Suprapubic skin (tissue), 4 donors: ENCODE results near the gene ZFP1. TPM values are rescaled to one million over a fixed set of nuclear protein-coding genes. Genes with fewer than 3 reads are reported as not detected.
A peak's percentile ranks its signal among the peaks of the same experiment; 100 is the strongest.

ENCODE experiments used
- DNase-seq, 2 donors: peaks; one replicate each; pipeline ENCODE4 v3.0.0-alpha.2; 2019; ENCODE audit warnings: low spot score in 2 of 2
- H3K27ac ChIP-seq: fragments of 200-600 bp; sonication (generic); one replicate; pipeline ENCODE4 v1.5.1; 2019
- H3K27me3 ChIP-seq: fragments of 200-600 bp; sonication (generic); one replicate; pipeline ENCODE4 v1.5.1; 2019
- H3K36me3 ChIP-seq: fragments of 200-600 bp; sonication (generic); one replicate; pipeline ENCODE4 v1.5.1; 2019
- H3K4me1 ChIP-seq: fragments of 200-600 bp; sonication (generic); one replicate; pipeline ENCODE4 v1.5.1; 2019
- H3K4me3 ChIP-seq: fragments of 200-600 bp; sonication (generic); one replicate; pipeline ENCODE4 v1.5.1; 2019; ENCODE audit warnings: mild to moderate bottlenecking
- H3K9me3 ChIP-seq: fragments of 200-600 bp; sonication (generic); one replicate; pipeline ENCODE4 v1.5.1; 2019
- EP300 ChIP-seq: sonication (generic); formaldehyde crosslinking; IDR thresholded peaks from one replicate; pipeline ENCODE4 v1.6.1; 2017; ENCODE audit warnings: antibody characterized with exemption
- POLR2A ChIP-seq, 2 donors: fragments of 450-650 bp; IDR thresholded peaks; one replicate each; pipeline ENCODE4 v1.6.1; 2017; ENCODE audit warnings: antibody characterized with exemption in 2 of 2, mild to moderate bottlenecking in 2 of 2, moderate library complexity in 2 of 2
- POLR2AphosphoS5 ChIP-seq, 3 donors: sonication (generic); formaldehyde crosslinking; IDR thresholded peaks; one replicate each; pipeline ENCODE4 v1.6.1; 2017; ENCODE audit warnings: antibody characterized with exemption in 3 of 3
- WGBS: methylation state at CpG from one replicate; pipeline ENCODE4 v1.1.5; 2018; 5-methylcytosine and 5-hydroxymethylcytosine counted together
- total RNA-seq, 4 donors: library from RNA; depleted of rRNA; stranded (reverse); fragments of >200 nt; gene quantifications; one replicate each; pipeline ENCODE4 v1.1.0, GENCODE V29; 2016
- TF ChIP-seq, protein P1 (sequence below), 2 donors: fragments of 200-600 bp in 1 of 2; fragments of 450-650 bp in 1 of 2; sonication (generic) in 1 of 2; IDR thresholded peaks; one replicate each; pipeline ENCODE4 v1.5.1; 2016 to 2019; ENCODE audit warnings: antibody characterized with exemption in 2 of 2, mild to moderate bottlenecking in 1 of 2, moderate library complexity in 1 of 2

Gene ZFP1
- total RNA-seq, 4 donors from 2014 or later: 4.4 to 8.7 (median 6.8) TPM

DNA sequence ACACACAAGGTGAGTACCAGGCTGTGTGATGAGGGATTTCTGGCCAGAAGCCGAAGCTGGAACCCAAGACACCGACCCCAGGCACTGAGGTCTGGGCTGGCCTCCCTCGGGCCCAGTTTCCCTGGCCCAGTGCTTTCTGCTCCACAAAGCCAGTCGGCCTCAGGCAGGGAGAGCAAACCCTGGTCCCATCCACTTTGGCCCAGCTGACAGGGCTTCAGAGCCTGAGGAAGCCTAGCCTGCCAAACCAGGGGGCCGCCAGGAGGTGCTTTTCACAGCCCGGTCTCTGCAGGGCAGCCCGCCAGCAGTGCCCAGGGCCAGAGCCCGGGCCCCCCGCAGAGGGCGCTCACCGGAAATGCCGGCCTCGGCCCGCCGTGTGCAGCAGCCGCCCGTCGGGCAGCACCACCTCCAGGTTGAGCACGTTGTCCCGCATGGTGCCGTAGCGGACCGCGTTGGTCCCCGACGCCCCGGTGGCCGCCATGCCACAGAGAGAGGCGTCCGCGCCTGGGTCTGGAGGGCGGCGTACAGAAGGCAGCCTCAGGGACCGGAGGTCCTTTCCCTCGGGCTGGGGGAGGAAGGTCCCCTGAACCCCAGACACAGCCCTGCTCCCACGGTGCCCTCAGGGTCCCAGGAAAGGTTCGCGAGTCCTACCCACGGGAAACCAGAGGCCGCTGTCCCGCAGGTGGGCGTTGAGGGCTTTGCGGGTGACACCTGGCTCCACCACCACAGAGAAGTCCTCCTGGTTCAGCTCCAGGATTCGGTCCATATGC lies 34.0 kb upstream of the ZFP1 start:
- DNase-seq: no peak
- Histone ChIP-seq H3K27ac (no peak overlapping the region), H3K4me3 (no peak overlapping the region), H3K36me3 (no peaks in the 10 kb centered on the region), H3K27me3 (no peaks in the 10 kb centered on the region), H3K4me1 (peaks cover 45% of the 10 kb centered on the region), H3K9me3 (no peaks in the 10 kb centered on the region)
- WGBS: 83% methylated on average over 4 of the region's 44 CpGs
- TF ChIP-seq POLR2AphosphoS5 (IDR thresholded peaks at IDR 0.05): no peak
- TF ChIP-seq, protein P1, sequence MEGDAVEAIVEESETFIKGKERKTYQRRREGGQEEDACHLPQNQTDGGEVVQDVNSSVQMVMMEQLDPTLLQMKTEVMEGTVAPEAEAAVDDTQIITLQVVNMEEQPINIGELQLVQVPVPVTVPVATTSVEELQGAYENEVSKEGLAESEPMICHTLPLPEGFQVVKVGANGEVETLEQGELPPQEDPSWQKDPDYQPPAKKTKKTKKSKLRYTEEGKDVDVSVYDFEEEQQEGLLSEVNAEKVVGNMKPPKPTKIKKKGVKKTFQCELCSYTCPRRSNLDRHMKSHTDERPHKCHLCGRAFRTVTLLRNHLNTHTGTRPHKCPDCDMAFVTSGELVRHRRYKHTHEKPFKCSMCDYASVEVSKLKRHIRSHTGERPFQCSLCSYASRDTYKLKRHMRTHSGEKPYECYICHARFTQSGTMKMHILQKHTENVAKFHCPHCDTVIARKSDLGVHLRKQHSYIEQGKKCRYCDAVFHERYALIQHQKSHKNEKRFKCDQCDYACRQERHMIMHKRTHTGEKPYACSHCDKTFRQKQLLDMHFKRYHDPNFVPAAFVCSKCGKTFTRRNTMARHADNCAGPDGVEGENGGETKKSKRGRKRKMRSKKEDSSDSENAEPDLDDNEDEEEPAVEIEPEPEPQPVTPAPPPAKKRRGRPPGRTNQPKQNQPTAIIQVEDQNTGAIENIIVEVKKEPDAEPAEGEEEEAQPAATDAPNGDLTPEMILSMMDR (IDR thresholded peaks at IDR 0.05): no peak
- no peak for TF ChIP-seq POLR2A (IDR thresholded peaks at IDR 0.05)
- TF ChIP-seq EP300: no peak

DNA sequence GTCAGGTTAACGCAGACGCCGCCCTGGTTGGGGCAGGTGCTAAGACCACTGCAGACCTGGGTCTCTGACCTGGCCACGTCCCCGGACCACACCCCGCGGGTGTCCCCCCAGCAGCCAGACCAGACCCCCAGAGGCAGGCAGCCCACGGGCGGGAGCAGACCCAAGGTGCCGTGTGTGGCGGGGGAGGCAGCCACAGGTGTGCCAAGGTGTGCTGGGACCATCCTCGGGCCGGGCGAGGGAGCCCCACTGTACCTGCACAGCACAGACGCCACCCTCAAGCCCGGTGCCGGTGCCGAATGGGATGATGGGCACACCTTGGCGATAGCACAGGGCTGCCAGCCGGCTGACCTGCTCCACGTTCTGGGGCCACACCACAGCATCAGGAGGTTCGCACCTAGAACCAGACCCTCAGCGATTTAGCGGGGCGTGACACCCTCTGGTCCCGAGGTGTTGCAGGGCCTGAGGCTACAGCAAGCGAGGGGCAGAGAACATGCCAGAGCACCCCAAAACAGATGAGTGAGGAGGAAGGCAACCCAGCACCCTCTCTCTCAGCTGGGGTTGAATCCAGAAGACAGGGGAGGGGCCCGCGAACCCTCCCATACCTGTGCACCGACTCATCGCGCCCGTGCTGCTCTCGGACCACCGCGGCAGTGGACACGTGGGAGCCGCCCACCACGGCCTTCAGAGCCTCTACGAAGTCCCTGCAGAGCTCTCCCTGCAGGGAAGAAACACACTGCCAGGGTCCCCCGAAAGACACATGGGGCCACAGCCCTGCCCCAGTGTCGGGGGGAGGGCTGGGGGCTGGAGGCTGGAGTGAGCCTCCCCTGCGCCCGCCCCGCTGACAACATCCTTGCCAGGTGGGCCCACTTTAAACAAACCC lies 33.1 kb upstream of the ZFP1 start:
- Histone ChIP-seq H3K27ac (no peak overlapping the region), H3K4me3 (no peak overlapping the region)
- WGBS: 83% methylated on average over 20 of the region's 45 CpGs

GRCh38 chr16:75116081-75116910 lies 32.0 kb upstream of the ZFP1 start, which contains the start of gene LDHD:
Gene LDHD (minus strand): TSS chr16:75116780. CDS start chr16:75116720, 60 bp downstream.
- no peaks in the 10 kb centered on the region for H3K27me3 ChIP-seq
- WGBS: 54% methylated on average over 15 of the region's 15 CpGs
- H3K36me3 ChIP-seq: no peaks in the 10 kb centered on the region
- H3K4me3 ChIP-seq: peak within 1 kb of the TSS; percentile 50
- H3K4me1 ChIP-seq: peaks cover 25% of the 10 kb centered on the region
- DNase-seq: peak in 1 of 2 donors; percentile 87
- no peaks in the 10 kb centered on the region for H3K9me3 ChIP-seq
- H3K27ac ChIP-seq: peak within 1 kb of the TSS; percentile 47
- TF ChIP-seq, protein P1 (IDR thresholded peaks at IDR 0.05): no peak

More for the DNA sequence above, 33.1 kb upstream of the ZFP1 start:
- no peaks in the 10 kb centered on the region for H3K36me3 ChIP-seq
- no peak for DNase-seq
- H3K27me3 ChIP-seq: no peaks in the 10 kb centered on the region
- peaks cover 36% of the 10 kb centered on the region for H3K4me1 ChIP-seq
- no peaks in the 10 kb centered on the region for H3K9me3 ChIP-seq
- TF ChIP-seq, protein P1 (IDR thresholded peaks at IDR 0.05): no peak
- TF ChIP-seq POLR2A (IDR thresholded peaks at IDR 0.05) (no peak), EP300 (no peak), POLR2AphosphoS5 (IDR thresholded peaks at IDR 0.05) (no peak)

GRCh38 chr16:75116911-75117245 lies 31.4 kb upstream of the ZFP1 start:
- Histone ChIP-seq H3K27me3 (no peaks in the 10 kb centered on the region), H3K27ac (no peak overlapping the region), H3K4me3 (peak overlapping the region; percentile 50), H3K9me3 (no peaks in the 10 kb centered on the region), H3K36me3 (no peaks in the 10 kb centered on the region), H3K4me1 (peaks cover 19% of the 10 kb centered on the region)
- no peak for TF ChIP-seq EP300
- no peak for TF ChIP-seq POLR2AphosphoS5 (IDR thresholded peaks at IDR 0.05)
- TF ChIP-seq, protein P1 (IDR thresholded peaks at IDR 0.05): no peak
- no peak for TF ChIP-seq POLR2A (IDR thresholded peaks at IDR 0.05)
- WGBS: 41% methylated on average over 3 of the region's 3 CpGs
- no peak for DNase-seq
